SU-DHL-6 (cell line): ENCODE measurements around the gene ITGB1.
"Not testable (repeated sequence)": the region's sequence is repeated elsewhere in the genome, so short reads cannot be mapped to it uniquely, and the experiment has no call there.

Source experiments
- H2AFZ ChIP-seq: fragments of 200-600 bp; sonication (generic); 2 replicates; pipeline ENCODE4 v1.6.1; 2014; ENCODE audit warnings: low read depth, mild to moderate bottlenecking, moderate library complexity, mixed read lengths, antibody characterized with exemption, low read length; ENCODE audit not compliant: severe bottlenecking
- H3F3A ChIP-seq: fragments of 200-600 bp; shearing (Covaris generic); 2 replicates; pipeline ENCODE4 v1.6.0; 2016; ENCODE audit warnings: antibody characterized with exemption, mild to moderate bottlenecking; ENCODE audit not compliant: insufficient read depth
- H3K27ac ChIP-seq: fragments of 200-600 bp; sonication (generic); 2 replicates; pipeline ENCODE4 v1.5.1; 2016; ENCODE audit warnings: low read depth, mild to moderate bottlenecking, low read length, moderate library complexity, mixed read lengths
- H3K27me3 ChIP-seq: fragments of 200-600 bp; sonication (generic), shearing (Covaris generic); 2 replicates; pipeline ENCODE4 v1.6.0; 2014; ENCODE audit warnings: mild to moderate bottlenecking, low read length
- H3K36me3 ChIP-seq: fragments of 200-600 bp; sonication (generic); 2 replicates; pipeline ENCODE4 v1.6.1; 2014; ENCODE audit warnings: mild to moderate bottlenecking, low read length, mixed read lengths
- H3K4me2 ChIP-seq: fragments of 300-600, 200-600 bp; shearing (Covaris generic), sonication (generic); 2 replicates; pipeline ENCODE4 v1.6.0; 2014; ENCODE audit warnings: low read length, low read depth, mild to moderate bottlenecking; ENCODE audit not compliant: poor library complexity, severe bottlenecking
- H3K4me3 ChIP-seq: fragments of 200-600 bp; sonication (generic); 2 replicates; pipeline ENCODE4 v1.5.1; 2014; ENCODE audit warnings: antibody characterized with exemption, low read length, mild to moderate bottlenecking, mixed read lengths; ENCODE audit not compliant: insufficient read depth, poor library complexity, severe bottlenecking
- H3K79me2 ChIP-seq: fragments of 200-600 bp; sonication (generic); 2 replicates; pipeline ENCODE4 v1.6.1; 2014; ENCODE audit warnings: mild to moderate bottlenecking, low read length, moderate library complexity; ENCODE audit not compliant: insufficient read depth
- H3K9ac ChIP-seq: fragments of 200-600 bp; sonication (generic); 2 replicates; pipeline ENCODE4 v1.7.0; 2014; ENCODE audit warnings: mild to moderate bottlenecking, low read length
- H3K9me2 ChIP-seq: fragments of 200-600 bp; sonication (generic); replicated peaks from 2 replicates; pipeline ENCODE4 v1.6.1; 2014; ENCODE audit warnings: low read length; ENCODE audit not compliant: insufficient read depth
- H3K9me3 ChIP-seq: fragments of 200-600 bp; sonication (generic); 2 replicates; pipeline ENCODE4 v1.6.1; 2014; ENCODE audit warnings: low read length, mixed read lengths; ENCODE audit not compliant: insufficient read depth
- H4K20me1 ChIP-seq: fragments of 200-600 bp; sonication (generic); 2 replicates; pipeline ENCODE4 v1.6.1; 2014; ENCODE audit warnings: low read depth, mild to moderate bottlenecking, antibody characterized with exemption, low read length, moderate library complexity, mixed read lengths
- CTCF ChIP-seq: fragments of 200-600 bp; sonication (generic); IDR thresholded peaks from one replicate; pipeline ENCODE4 v1.5.1; 2017; ENCODE audit warnings: antibody characterized with exemption, mild to moderate bottlenecking, low read length, moderate library complexity; ENCODE audit not compliant: insufficient read depth, poor library complexity, severe bottlenecking
- EZH2phosphoT487 ChIP-seq: fragments of 200-600 bp; sonication (generic), shearing (Covaris generic); conservative IDR thresholded peaks from 2 replicates; pipeline ENCODE4 v1.6.1; 2018; ENCODE audit warnings: mild to moderate bottlenecking, antibody characterized with exemption, low read length, moderate library complexity, mixed read lengths

ITGB1 gene

DNA sequence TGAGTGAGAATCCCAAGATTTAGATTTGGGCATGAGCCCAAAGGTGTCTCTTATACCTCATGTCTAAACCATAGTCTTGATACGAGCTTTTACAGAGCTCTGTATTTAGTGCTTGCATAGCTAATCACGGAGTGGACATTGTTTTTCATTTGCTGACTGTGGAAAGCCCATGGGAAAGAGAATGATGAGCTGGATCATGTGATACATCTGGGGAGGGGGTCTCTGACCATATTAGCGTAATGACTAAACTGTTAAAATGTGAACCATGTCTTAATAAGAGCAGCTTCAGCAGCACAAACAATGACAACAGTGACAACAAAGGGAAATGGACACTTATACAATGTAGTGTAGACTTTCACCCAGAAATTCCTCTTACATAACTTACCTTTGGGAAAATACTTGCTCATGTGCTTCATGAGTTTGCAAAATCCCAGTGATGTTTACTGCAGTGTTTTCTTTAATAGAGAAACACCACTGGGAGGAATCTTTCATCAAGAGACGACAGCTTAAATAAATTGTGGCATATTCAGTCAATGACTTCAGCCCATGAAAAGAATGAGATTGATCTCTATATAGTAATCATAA lies 44.0 kb upstream of the ITGB1 start:
- Histone ChIP-seq H3K27ac (no peak overlapping the region), H4K20me1 (no peaks in the 10 kb centered on the region), H2AFZ (no peak overlapping the region)

DNA sequence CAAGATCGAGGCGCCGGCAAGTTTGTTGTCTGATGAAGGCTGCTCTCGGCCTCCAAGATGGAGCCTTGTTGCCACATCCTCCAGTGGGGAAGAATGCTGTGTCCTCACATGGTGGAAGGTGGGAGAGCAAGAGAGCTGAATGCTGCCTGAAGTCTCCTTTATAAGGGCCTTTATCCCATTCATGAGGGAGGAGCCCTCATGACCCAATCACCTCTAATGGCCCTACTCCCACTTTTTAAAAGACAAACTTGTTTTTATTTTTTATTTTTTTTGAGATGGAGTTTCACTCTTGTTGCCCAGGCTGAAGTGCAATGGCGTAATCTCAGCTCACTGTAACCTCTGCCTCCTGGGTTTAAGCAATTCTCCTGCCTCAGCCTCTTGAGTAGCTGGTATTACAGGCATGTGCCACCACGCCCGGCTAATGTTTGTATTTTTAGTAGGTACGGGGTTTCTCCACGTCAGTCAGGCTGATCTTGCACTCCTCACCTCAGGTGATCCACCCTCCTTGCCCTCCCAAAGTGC lies 40.1 kb upstream of the ITGB1 start:
- not testable (repeated sequence) for H3K27ac ChIP-seq, H3K9me2 ChIP-seq, H3F3A ChIP-seq, H3K27me3 ChIP-seq, H3K4me3 ChIP-seq, H3K9ac ChIP-seq, H3K4me2 ChIP-seq, H3K36me3 ChIP-seq, H4K20me1 ChIP-seq, H2AFZ ChIP-seq, H3K9me3 ChIP-seq, H3K79me2 ChIP-seq

More for the DNA sequence above, 44.0 kb upstream of the ITGB1 start:
- H3K36me3 ChIP-seq, result no peaks in the 10 kb centered on the region
- no peaks in the 10 kb centered on the region for H3K9me2 ChIP-seq
- no peak overlapping the region for H3K4me3 ChIP-seq
- H3K79me2 ChIP-seq, result no peaks in the 10 kb centered on the region
- TF ChIP-seq EZH2phosphoT487 (no peak), CTCF (no peak)
- no peaks in the 10 kb centered on the region for H3K27me3 ChIP-seq
- H3F3A ChIP-seq, result no peaks in the 10 kb centered on the region
- H3K4me2 ChIP-seq, result no peak overlapping the region
- H3K9ac ChIP-seq, result no peak overlapping the region
- no peaks in the 10 kb centered on the region for H3K9me3 ChIP-seq

DNA sequence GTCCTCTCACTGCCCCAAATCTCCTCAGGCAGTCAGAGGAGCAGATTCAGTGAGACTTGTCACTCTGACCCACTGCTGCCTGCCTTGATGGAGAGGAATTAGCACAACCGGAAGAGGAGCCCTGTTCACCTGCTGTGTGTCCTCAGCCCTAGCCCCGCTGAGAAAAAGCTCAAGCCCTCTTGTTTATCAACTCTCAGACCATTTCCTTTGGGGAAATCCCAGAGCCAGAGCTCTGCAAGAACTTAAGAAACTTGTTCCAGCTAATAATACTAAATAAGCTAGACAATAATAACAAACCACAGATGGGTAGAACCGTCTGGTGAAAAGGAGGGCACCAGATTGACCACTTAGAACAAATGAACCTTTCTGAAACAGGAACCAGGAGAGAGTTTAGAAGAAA lies 37.7 kb upstream of the ITGB1 start:
- Histone ChIP-seq H3K79me2 (no peaks in the 10 kb centered on the region), H3K4me3 (no peak overlapping the region), H3K4me2 (peak overlapping the region; percentile 13), H3F3A (no peaks in the 10 kb centered on the region), H3K9me2 (no peaks in the 10 kb centered on the region), H3K9ac (no peak overlapping the region), H3K36me3 (no peaks in the 10 kb centered on the region), H3K9me3 (no peaks in the 10 kb centered on the region), H4K20me1 (no peaks in the 10 kb centered on the region), H3K27me3 (no peaks in the 10 kb centered on the region), H2AFZ (peak overlapping the region; percentile 66), H3K27ac (peak overlapping the region; percentile 29; the same call in 1 of the 2 replicates)
- TF ChIP-seq CTCF, result no peak
- TF ChIP-seq EZH2phosphoT487, result no peak

GRCh38 chr10:32995066-32995622 lies 37.1 kb upstream of the ITGB1 start:
- Histone ChIP-seq H2AFZ (peak overlapping the region; percentile 66), H3F3A (no peaks in the 10 kb centered on the region), H3K79me2 (no peaks in the 10 kb centered on the region), H3K9me2 (no peaks in the 10 kb centered on the region), H3K36me3 (no peaks in the 10 kb centered on the region), H3K27me3 (no peaks in the 10 kb centered on the region), H3K9me3 (no peaks in the 10 kb centered on the region), H4K20me1 (no peaks in the 10 kb centered on the region), H3K4me3 (no peak overlapping the region), H3K4me2 (no peak overlapping the region), H3K27ac (peak overlapping the region; percentile 29; the same call in 1 of the 2 replicates), H3K9ac (no peak overlapping the region)
- no peak for TF ChIP-seq CTCF

DNA sequence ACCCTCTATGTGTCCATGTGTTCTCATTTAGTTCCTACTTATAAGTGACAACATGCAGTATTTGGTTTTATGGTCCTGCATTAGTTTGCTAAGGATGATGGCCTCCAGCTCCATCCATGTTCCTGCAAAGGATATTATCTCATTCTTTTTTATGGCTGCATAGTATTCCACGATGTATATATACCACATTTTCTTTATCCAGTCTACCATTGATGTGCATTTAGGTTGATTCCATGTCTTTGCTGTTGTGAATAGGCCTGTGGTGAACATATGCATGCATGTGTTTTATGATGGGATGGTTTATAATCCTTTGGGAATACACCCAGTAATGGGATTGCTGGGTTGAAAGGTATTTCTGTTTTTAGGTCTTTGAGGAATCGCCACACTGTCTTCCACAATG lies 36.6 kb upstream of the ITGB1 start:
- H3K9ac ChIP-seq, H3K79me2 ChIP-seq, H3K27ac ChIP-seq, H4K20me1 ChIP-seq, H3K9me3 ChIP-seq, H3K4me2 ChIP-seq, H2AFZ ChIP-seq, H3K9me2 ChIP-seq, H3F3A ChIP-seq, H3K27me3 ChIP-seq, H3K4me3 ChIP-seq, H3K36me3 ChIP-seq: not testable (repeated sequence)
